NCI-H1048 (cell line): Measurements from ENCODE around the gene HEATR1.
"Not testable (repeated sequence)": the region's sequence is repeated elsewhere in the genome, so short reads cannot be mapped to it uniquely, and the experiment has no call there.

Experiments
- DNase-seq: peaks from one replicate; lab custom pipeline; 2025; lab: John Stamatoyannopoulos, UW

Gene HEATR1

DNA sequence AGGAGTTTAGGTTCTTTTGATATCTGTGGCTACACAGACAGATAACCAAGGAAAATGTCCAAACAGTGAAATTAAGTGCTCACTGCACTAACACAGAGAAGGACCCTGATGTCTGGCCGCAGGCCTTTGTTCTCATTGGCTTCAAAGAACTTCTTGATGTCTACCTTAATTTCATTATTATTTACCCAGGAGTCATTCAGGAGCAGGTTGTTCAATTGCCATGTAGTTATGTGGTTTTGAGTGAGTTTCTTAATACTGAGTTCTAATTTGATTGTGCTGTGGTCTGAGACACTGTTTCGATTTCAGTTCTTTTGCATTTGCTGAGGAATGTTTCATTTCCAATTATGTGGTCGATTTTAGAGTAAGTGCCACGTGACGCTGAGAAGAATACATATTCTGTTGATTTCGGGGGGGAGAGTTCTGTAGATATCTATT, 95.7 kb downstream of the HEATR1 start:
- DNase-seq: no peak

DNA sequence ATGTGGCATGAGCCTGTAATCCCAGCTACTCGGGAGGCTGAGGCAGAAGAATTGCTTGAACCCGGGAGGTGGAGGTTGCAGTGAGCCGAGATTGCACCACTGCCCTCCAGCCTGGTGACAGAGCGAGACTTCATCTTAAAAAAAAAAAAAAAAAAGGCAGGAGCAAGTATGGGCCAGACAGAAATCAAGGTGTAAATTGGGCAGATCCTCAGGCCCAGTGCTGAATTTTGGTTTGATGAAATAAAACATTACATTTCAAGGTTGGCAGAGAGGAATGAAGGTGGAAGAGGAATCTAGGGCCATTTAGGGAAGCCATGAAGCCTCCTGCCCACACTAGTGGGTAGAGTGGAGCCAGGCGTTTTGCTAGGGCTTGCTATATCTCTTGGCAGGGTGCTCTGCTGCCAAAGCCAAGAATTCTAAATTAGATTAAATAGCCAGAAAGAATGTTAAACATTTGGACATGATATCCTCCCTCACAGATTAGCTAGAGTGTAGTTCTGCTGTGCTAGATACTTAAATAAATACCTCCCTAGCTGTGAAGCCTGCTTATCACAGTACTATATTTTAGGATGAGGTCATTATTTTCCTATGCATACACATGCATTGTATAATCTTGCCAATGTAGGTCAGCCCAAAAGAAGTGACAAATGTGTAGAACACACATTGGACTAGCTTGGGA, 97.2 kb downstream of the HEATR1 start:
- DNase-seq: peak; percentile 52

DNA sequence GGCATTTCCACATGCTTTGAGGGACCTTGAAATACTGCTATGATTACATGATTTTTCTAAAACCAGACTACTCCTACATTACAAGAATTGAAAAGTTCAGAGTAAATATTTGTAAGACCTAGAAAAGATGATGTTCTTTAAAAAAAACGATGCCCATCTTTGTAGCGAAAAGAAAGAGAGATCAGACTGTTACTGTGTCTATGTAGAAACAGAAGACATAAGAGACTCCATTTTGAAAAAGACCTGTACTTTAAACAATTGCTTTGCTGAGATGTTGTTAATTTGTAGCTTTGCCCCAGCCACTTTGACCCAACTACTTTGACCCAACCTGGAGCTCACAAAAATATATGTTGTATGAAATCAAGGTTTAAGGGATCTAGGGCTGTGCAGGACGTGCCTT, 100.0 kb downstream of the HEATR1 start:
- DNase-seq: not testable (repeated sequence)

DNA sequence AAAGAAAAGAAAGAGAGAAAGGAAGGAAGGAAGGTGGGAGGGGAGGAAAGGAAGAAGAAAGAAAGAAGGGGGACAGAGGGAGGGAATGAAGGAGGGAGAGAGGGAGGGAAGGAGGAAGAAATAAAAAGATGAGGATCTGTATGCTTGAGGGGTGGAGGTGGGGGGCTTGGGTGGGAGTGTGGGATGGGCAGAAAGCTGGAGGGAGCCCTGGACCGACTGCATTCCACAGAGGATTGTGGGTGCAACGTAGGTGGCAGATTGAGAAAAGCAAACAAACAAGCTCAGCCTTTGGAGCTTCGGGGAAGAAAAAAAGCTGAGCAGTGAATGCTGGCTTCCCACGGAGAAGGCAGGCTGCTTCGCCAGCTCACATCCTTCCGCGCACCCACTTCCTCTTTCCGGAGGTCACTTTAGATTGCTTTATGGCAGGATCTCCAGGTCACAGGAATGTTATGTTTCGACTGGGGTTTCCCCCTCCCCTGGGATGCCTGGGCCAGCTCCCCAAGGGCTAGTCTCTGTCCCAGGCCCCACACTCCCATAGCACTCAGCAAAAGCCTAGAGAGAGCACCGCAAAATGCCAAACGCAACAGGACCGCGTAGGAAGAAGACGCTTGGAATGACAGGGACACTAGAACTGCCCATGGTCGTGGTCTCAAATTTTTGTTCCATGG, 101.2 kb downstream of the HEATR1 start:
- no peak for DNase-seq

DNA sequence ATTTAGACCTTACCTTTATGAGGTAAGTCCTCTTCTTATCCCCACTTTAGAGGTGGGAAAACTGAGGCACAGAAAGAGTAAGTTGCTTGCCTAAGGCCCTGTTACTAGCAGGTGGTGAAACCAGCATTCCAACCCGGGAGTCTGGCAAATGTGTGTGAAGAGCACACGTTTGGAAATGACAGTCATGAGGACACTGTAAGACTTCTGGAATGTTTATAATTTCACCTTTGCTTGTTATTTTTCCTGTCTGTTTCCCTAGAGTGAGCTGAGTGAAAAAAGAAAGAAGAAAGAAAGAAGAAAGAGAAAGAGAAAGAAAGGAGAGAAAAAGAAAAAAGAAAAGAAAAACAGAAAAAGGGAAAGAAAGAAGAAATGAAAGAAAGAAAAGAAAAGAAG, 101.7 kb downstream of the HEATR1 start:
- DNase-seq: no peak

DNA sequence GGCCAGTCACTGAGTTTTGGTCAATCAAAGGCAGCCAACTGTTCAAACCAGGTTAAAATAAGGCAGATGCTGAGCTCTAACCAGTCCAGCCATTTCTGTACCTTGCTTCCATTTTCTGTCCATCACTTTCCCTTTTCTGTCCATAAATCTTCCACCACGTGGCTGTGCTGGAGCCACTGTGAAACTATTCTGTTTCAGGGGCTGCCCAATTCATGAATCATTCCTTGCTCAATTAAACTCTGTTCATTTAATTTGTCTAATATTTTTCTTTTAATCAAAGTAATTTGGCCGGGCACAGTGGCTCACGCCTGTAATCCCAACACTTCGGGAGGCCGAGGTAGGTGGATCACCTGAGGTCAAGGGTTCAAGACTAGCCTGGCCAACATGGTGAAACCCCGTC, 103.2 kb downstream of the HEATR1 start:
- DNase-seq: no peak
